Sigmoid colon (tissue), 7 donors: ENCODE measurements around the gene KIFC1. TPM values are rescaled to one million over a fixed set of nuclear protein-coding genes. Genes with fewer than 3 reads are reported as not detected.

Source experiments
- DNase-seq: peaks from one replicate; pipeline ENCODE4 v3.0.0-alpha.2; 2019
- H3K27ac ChIP-seq, 4 donors: fragments of 200-600 bp; sonication (generic); one replicate each; pipeline ENCODE4 v1.5.1; 2016 to 2019; ENCODE audit warnings: mild to moderate bottlenecking in 1 of 4
- H3K27me3 ChIP-seq, 3 donors: fragments of 200-600 bp; sonication (generic); one replicate each; pipeline ENCODE4 v1.5.1; 2019; ENCODE audit warnings: mild to moderate bottlenecking in 1 of 3
- H3K36me3 ChIP-seq, 4 donors: fragments of 200-600 bp; sonication (generic); one replicate each; pipeline ENCODE4 v1.5.1; 2016 to 2019
- H3K4me1 ChIP-seq, 4 donors: fragments of 200-600 bp; sonication (generic); one replicate each; pipeline ENCODE4 v1.5.1; 2017 to 2019
- H3K4me3 ChIP-seq, 4 donors: fragments of 200-600 bp; sonication (generic); one replicate each; pipeline ENCODE4 v1.5.1; 2017 to 2019; ENCODE audit warnings: mild to moderate bottlenecking in 2 of 4, moderate library complexity in 1 of 4
- H3K9me3 ChIP-seq, 4 donors: fragments of 200-600 bp in 3 of 4; sonication (generic) in 3 of 4; one replicate each; pipeline versions ENCODE4 v1.5.1 to v1.6.1; 2013 to 2019
- CTCF ChIP-seq, 4 experiments: fragments of 450-650 bp in 3 of 4; fragments of 200-600 bp in 1 of 4; IDR thresholded peaks; one replicate each; pipeline ENCODE4 v1.5.1; 2016 to 2019; ENCODE audit warnings: antibody characterized with exemption in 4 of 4, mild to moderate bottlenecking in 3 of 4, moderate library complexity in 2 of 4
- EP300 ChIP-seq, 4 donors: sonication (generic); formaldehyde crosslinking; IDR thresholded peaks; one replicate each; pipeline ENCODE4 v1.6.1; 2017; ENCODE audit warnings: antibody characterized with exemption in 4 of 4
- POLR2A ChIP-seq, 2 donors: fragments of 450-650 bp; IDR thresholded peaks; one replicate each; pipeline ENCODE4 v1.6.1; 2016; ENCODE audit warnings: antibody characterized with exemption in 2 of 2, mild to moderate bottlenecking in 2 of 2, moderate library complexity in 2 of 2
- POLR2AphosphoS5 ChIP-seq, 4 donors: sonication (generic); formaldehyde crosslinking; IDR thresholded peaks; one replicate each; pipeline ENCODE4 v1.6.1; 2017; ENCODE audit warnings: antibody characterized with exemption in 4 of 4
- WGBS, 2 donors: extraction: QIAGEN DNeasy Blood & Tissue Kit; methylation state at CpG; one replicate each; pipeline ENCODE4 v1.1.7; 2013; 5-methylcytosine and 5-hydroxymethylcytosine counted together
- intact Hi-C: fragments of 100-400 bp; cut with DNase I; formaldehyde crosslinking; loops from one replicate; pipeline ENCODE4 v1.15.1; 2023
- polyA plus RNA-seq, 3 donors: library from polyadenylated mRNA; stranded (reverse); fragments of 200-250 nt; gene quantifications; one replicate each; pipeline ENCODE4 v1.2.3, GENCODE V29; 2013
- total RNA-seq, 4 donors: library from RNA; depleted of rRNA; stranded (reverse); fragments of >200 nt; gene quantifications; one replicate each; pipeline ENCODE4 v1.1.0, GENCODE V29; 2016
- donor health status: healthy with polysubstance abuse.
- donor health status: Bipolar disorder and iron deficiency.
- donor health status: healthy.

The KIFC1 gene
- total and polyA plus RNA-seq, 7 donors: 0.49 to 23.0 (median 1.8) TPM

GRCh38 chr6:33438978-33439594 lies 47.5 kb downstream of the KIFC1 start:
- Histone ChIP-seq H3K36me3 (peaks cover 26 to 84% (median 45%) of the 10 kb centered on the region in 4 donors), H3K9me3 (no peaks in the 10 kb centered on the region), H3K4me3 (no peak overlapping the region), H3K4me1 (peaks cover 0 to 5% (median 1%) of the 10 kb centered on the region in 4 donors), H3K27ac (no peak overlapping the region), H3K27me3 (no peaks in the 10 kb centered on the region)
- intact Hi-C loops: no loop called here
- DNase-seq: peak; percentile 11
- WGBS, 2 donors: 97 to 98% methylated on average over 3 of the region's 3 CpGs
- TF ChIP-seq EP300 (IDR thresholded peaks at IDR 0.05): no peak
- no peak for TF ChIP-seq CTCF (IDR thresholded peaks at IDR 0.05)
- TF ChIP-seq POLR2A (IDR thresholded peaks at IDR 0.05): no peak

GRCh38 chr6:33439956-33440648 lies 48.5 kb downstream of the KIFC1 start:
- Histone ChIP-seq H3K27me3 (no peaks in the 10 kb centered on the region), H3K27ac (no peak overlapping the region), H3K4me1 (no peaks in the 10 kb centered on the region), H3K36me3 (peaks cover 24 to 93% (median 47%) of the 10 kb centered on the region in 4 donors), H3K9me3 (no peaks in the 10 kb centered on the region), H3K4me3 (no peak overlapping the region)
- WGBS, 2 donors: 77 to 82% methylated on average over 9 of the region's 9 CpGs
- no peak for TF ChIP-seq POLR2AphosphoS5 (IDR thresholded peaks at IDR 0.05)
- TF ChIP-seq EP300 (IDR thresholded peaks at IDR 0.05): no peak
- TF ChIP-seq CTCF (IDR thresholded peaks at IDR 0.05): no peak
- TF ChIP-seq POLR2A (IDR thresholded peaks at IDR 0.05): no peak
- DNase-seq: peak; percentile 48
- intact Hi-C loops: no loop called here

GRCh38 chr6:33440649-33441309 lies 49.2 kb downstream of the KIFC1 start:
- H3K4me1 ChIP-seq: no peaks in the 10 kb centered on the region
- no peak overlapping the region for H3K4me3 ChIP-seq
- no peaks in the 10 kb centered on the region for H3K27me3 ChIP-seq
- peaks cover 21 to 91% (median 41%) of the 10 kb centered on the region in 4 donors for H3K36me3 ChIP-seq
- 85 to 90% methylated on average over 19 of the region's 19 CpGs for WGBS, 2 donors
- no peaks in the 10 kb centered on the region for H3K9me3 ChIP-seq
- H3K27ac ChIP-seq: no peak overlapping the region
- TF ChIP-seq CTCF (IDR thresholded peaks at IDR 0.05) (no peak), EP300 (IDR thresholded peaks at IDR 0.05) (no peak), POLR2A (IDR thresholded peaks at IDR 0.05) (no peak), POLR2AphosphoS5 (IDR thresholded peaks at IDR 0.05) (no peak)
- DNase-seq: no peak
- intact Hi-C loops: no loop called here

- Histone ChIP-seq H3K27me3 (no peaks in the 10 kb centered on the region), H3K4me3 (no peak overlapping the region), H3K9me3 (no peaks in the 10 kb centered on the region), H3K36me3 (peaks cover 21 to 91% (median 37%) of the 10 kb centered on the region in 4 donors), H3K27ac (no peak overlapping the region), H3K4me1 (no peaks in the 10 kb centered on the region)
- intact Hi-C loops: no loop called here
- TF ChIP-seq CTCF (IDR thresholded peaks at IDR 0.05): no peak
- no peak for TF ChIP-seq POLR2A (IDR thresholded peaks at IDR 0.05)
- no peak for TF ChIP-seq EP300 (IDR thresholded peaks at IDR 0.05)
- no peak for TF ChIP-seq POLR2AphosphoS5 (IDR thresholded peaks at IDR 0.05)
- 95 to 96% methylated on average over 9 of the region's 9 CpGs for WGBS, 2 donors
- DNase-seq: peak; percentile 36
These were observed 49.8 kb downstream of the KIFC1 start for GRCh38 chr6:33441457-33441856.
